SU-DHL-6 (cell line): Measurements from ENCODE around the gene NHLRC3.

Experiments used
- H2AFZ ChIP-seq: fragments of 200-600 bp; sonication (generic); 2 replicates; pipeline ENCODE4 v1.6.1; 2014; ENCODE audit warnings: low read depth, mild to moderate bottlenecking, moderate library complexity, mixed read lengths, antibody characterized with exemption, low read length; ENCODE audit not compliant: severe bottlenecking
- H3F3A ChIP-seq: fragments of 200-600 bp; shearing (Covaris generic); 2 replicates; pipeline ENCODE4 v1.6.0; 2016; ENCODE audit warnings: antibody characterized with exemption, mild to moderate bottlenecking; ENCODE audit not compliant: insufficient read depth
- H3K27ac ChIP-seq: fragments of 200-600 bp; sonication (generic); 2 replicates; pipeline ENCODE4 v1.5.1; 2016; ENCODE audit warnings: low read depth, mild to moderate bottlenecking, low read length, moderate library complexity, mixed read lengths
- H3K27me3 ChIP-seq: fragments of 200-600 bp; sonication (generic), shearing (Covaris generic); 2 replicates; pipeline ENCODE4 v1.6.0; 2014; ENCODE audit warnings: mild to moderate bottlenecking, low read length
- H3K36me3 ChIP-seq: fragments of 200-600 bp; sonication (generic); 2 replicates; pipeline ENCODE4 v1.6.1; 2014; ENCODE audit warnings: mild to moderate bottlenecking, low read length, mixed read lengths
- H3K4me2 ChIP-seq: fragments of 300-600, 200-600 bp; shearing (Covaris generic), sonication (generic); 2 replicates; pipeline ENCODE4 v1.6.0; 2014; ENCODE audit warnings: low read length, low read depth, mild to moderate bottlenecking; ENCODE audit not compliant: poor library complexity, severe bottlenecking
- H3K4me3 ChIP-seq: fragments of 200-600 bp; sonication (generic); 2 replicates; pipeline ENCODE4 v1.5.1; 2014; ENCODE audit warnings: antibody characterized with exemption, low read length, mild to moderate bottlenecking, mixed read lengths; ENCODE audit not compliant: insufficient read depth, poor library complexity, severe bottlenecking
- H3K79me2 ChIP-seq: fragments of 200-600 bp; sonication (generic); 2 replicates; pipeline ENCODE4 v1.6.1; 2014; ENCODE audit warnings: mild to moderate bottlenecking, low read length, moderate library complexity; ENCODE audit not compliant: insufficient read depth
- H3K9ac ChIP-seq: fragments of 200-600 bp; sonication (generic); 2 replicates; pipeline ENCODE4 v1.7.0; 2014; ENCODE audit warnings: mild to moderate bottlenecking, low read length
- H3K9me2 ChIP-seq: fragments of 200-600 bp; sonication (generic); replicated peaks from 2 replicates; pipeline ENCODE4 v1.6.1; 2014; ENCODE audit warnings: low read length; ENCODE audit not compliant: insufficient read depth
- H3K9me3 ChIP-seq: fragments of 200-600 bp; sonication (generic); 2 replicates; pipeline ENCODE4 v1.6.1; 2014; ENCODE audit warnings: low read length, mixed read lengths; ENCODE audit not compliant: insufficient read depth
- H4K20me1 ChIP-seq: fragments of 200-600 bp; sonication (generic); 2 replicates; pipeline ENCODE4 v1.6.1; 2014; ENCODE audit warnings: low read depth, mild to moderate bottlenecking, antibody characterized with exemption, low read length, moderate library complexity, mixed read lengths
- EZH2phosphoT487 ChIP-seq: fragments of 200-600 bp; sonication (generic), shearing (Covaris generic); conservative IDR thresholded peaks from 2 replicates; pipeline ENCODE4 v1.6.1; 2018; ENCODE audit warnings: mild to moderate bottlenecking, antibody characterized with exemption, low read length, moderate library complexity, mixed read lengths
- TF ChIP-seq, protein P1 (sequence below): fragments of 200-600 bp; sonication (generic); IDR thresholded peaks from one replicate; pipeline ENCODE4 v1.5.1; 2017; ENCODE audit warnings: antibody characterized with exemption, mild to moderate bottlenecking, low read length, moderate library complexity; ENCODE audit not compliant: insufficient read depth, poor library complexity, severe bottlenecking

Gene NHLRC3

DNA sequence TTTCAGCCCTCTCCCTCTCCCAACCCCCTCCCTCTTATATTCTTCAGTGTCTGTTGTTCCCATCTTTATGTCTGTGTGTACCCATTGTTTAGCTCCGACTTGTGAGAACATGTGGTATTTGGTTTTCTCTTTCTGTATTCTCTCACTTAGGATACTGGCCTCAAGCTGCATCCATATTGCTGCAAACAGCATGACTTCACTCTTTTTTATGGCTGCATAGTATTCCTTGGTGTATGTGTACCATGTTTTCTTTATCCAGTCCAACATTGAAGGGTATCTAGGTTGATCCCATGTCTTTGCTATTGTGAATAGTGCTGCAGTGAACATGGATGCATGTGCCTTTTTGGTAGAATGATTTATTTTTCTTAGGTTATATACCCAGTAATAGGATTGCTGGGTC lies 17.8 kb downstream of the NHLRC3 start:
- Histone ChIP-seq H2AFZ (no peak overlapping the region), H4K20me1 (no peaks in the 10 kb centered on the region), H3F3A (no peaks in the 10 kb centered on the region), H3K9me2 (no peaks in the 10 kb centered on the region), H3K79me2 (no peaks in the 10 kb centered on the region), H3K27me3 (no peaks in the 10 kb centered on the region), H3K4me2 (no peak overlapping the region), H3K4me3 (no peak overlapping the region), H3K9me3 (no peaks in the 10 kb centered on the region), H3K36me3 (no peaks in the 10 kb centered on the region), H3K27ac (no peak overlapping the region), H3K9ac (no peak overlapping the region)
- TF ChIP-seq, protein P1, sequence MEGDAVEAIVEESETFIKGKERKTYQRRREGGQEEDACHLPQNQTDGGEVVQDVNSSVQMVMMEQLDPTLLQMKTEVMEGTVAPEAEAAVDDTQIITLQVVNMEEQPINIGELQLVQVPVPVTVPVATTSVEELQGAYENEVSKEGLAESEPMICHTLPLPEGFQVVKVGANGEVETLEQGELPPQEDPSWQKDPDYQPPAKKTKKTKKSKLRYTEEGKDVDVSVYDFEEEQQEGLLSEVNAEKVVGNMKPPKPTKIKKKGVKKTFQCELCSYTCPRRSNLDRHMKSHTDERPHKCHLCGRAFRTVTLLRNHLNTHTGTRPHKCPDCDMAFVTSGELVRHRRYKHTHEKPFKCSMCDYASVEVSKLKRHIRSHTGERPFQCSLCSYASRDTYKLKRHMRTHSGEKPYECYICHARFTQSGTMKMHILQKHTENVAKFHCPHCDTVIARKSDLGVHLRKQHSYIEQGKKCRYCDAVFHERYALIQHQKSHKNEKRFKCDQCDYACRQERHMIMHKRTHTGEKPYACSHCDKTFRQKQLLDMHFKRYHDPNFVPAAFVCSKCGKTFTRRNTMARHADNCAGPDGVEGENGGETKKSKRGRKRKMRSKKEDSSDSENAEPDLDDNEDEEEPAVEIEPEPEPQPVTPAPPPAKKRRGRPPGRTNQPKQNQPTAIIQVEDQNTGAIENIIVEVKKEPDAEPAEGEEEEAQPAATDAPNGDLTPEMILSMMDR, result no peak
- no peak for TF ChIP-seq EZH2phosphoT487

DNA sequence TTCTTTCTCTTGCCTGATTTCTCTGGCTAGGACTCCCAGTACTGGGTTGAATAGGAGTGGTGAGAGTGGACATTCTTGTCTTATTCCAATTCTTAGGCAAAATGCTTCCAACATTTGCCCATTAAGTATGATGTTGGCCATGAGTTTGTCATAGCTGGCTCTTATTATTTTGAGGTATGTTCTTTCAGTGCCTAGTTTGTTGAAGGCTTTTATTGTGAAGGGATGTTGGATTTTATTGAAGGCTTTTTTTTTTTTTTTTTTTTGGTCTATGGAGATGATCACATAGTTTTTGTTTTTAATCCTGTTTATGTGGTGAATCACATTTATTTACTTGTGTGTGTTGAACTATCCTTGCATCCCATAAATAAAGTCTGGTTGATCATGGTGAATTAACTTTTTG lies 19.8 kb downstream of the NHLRC3 start:
- Histone ChIP-seq H3K79me2 (no peaks in the 10 kb centered on the region), H3K36me3 (no peaks in the 10 kb centered on the region), H3K27me3 (no peaks in the 10 kb centered on the region), H3K9me3 (no peaks in the 10 kb centered on the region), H4K20me1 (no peaks in the 10 kb centered on the region), H3K4me3 (no peak overlapping the region), H3K4me2 (no peak overlapping the region), H2AFZ (no peak overlapping the region), H3K27ac (no peak overlapping the region), H3F3A (no peaks in the 10 kb centered on the region), H3K9ac (no peak overlapping the region), H3K9me2 (no peaks in the 10 kb centered on the region)
- TF ChIP-seq, protein P1, result no peak
- TF ChIP-seq EZH2phosphoT487, result no peak

DNA sequence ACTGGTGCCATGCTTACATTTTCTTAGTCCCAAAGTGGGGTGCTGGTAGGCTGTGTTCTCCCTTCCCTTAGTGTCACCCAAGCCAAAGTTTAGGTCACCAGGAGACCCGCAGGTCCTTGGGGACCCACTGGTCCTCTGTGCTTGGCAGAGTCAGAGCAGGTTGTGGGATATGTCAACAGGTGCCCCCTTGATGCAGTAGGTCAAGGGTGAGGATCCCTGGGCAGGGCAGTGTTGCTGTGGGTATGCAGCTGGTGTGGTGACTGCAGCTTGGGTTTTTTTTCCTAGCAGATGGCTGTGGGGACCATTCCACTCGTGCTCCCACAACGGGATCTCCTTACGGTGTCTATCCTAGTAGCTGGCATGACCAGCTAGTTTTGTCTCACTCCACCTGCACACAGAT lies 23.7 kb downstream of the NHLRC3 start:
- no peaks in the 10 kb centered on the region for H3K9me3 ChIP-seq
- no peak overlapping the region for H3K9ac ChIP-seq
- H4K20me1 ChIP-seq, result no peaks in the 10 kb centered on the region
- no peak overlapping the region for H2AFZ ChIP-seq
- H3K4me2 ChIP-seq, result no peak overlapping the region
- no peaks in the 10 kb centered on the region for H3F3A ChIP-seq
- no peaks in the 10 kb centered on the region for H3K36me3 ChIP-seq
- H3K79me2 ChIP-seq, result no peaks in the 10 kb centered on the region
- TF ChIP-seq, protein P1, result no peak
- TF ChIP-seq EZH2phosphoT487, result no peak
- no peak overlapping the region for H3K27ac ChIP-seq
- no peaks in the 10 kb centered on the region for H3K9me2 ChIP-seq
- no peaks in the 10 kb centered on the region for H3K27me3 ChIP-seq
- no peak overlapping the region for H3K4me3 ChIP-seq

DNA sequence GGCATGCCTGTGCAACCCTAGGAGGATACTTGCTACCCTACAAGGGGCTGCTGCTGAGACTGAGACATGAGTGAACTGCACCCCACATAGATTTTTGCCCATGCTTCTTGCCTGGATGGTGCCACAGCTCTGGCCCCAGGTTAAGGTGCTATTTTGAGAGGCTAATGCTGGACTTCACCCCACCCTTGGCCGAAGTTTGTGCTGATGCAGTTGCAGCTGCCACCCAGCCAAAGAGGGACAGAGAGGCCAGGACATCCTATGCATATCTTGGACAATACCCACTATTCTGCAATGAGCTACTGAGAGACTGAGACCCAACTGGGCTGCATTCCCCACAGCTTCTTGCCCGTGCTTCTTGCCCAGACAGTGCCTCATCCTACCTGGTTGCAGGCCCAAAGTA lies 34.6 kb downstream of the NHLRC3 start:
- Histone ChIP-seq H3K79me2 (no peaks in the 10 kb centered on the region), H3K9me2 (no peaks in the 10 kb centered on the region), H3K27me3 (no peaks in the 10 kb centered on the region), H4K20me1 (no peaks in the 10 kb centered on the region), H3K9ac (no peak overlapping the region), H3K27ac (no peak overlapping the region), H2AFZ (no peak overlapping the region), H3K36me3 (no peaks in the 10 kb centered on the region), H3F3A (no peaks in the 10 kb centered on the region), H3K9me3 (no peaks in the 10 kb centered on the region), H3K4me3 (no peak overlapping the region), H3K4me2 (no peak overlapping the region)
- TF ChIP-seq, protein P1, result no peak
- TF ChIP-seq EZH2phosphoT487, result no peak
